HG03097 (cell line): ENCODE data around the gene COL26A1.
"Not testable (repeated sequence)": the region's sequence is repeated elsewhere in the genome, so short reads cannot be mapped to it uniquely, and the experiment has no call there.

Experiments used
- ATAC-seq: cut with Tn5 transposase; IDR thresholded peaks from one replicate; pipeline ENCODE4 v1.9.1; 2021; ENCODE audit not compliant: unreplicated experiment, low FRiP score

COL26A1 gene

DNA sequence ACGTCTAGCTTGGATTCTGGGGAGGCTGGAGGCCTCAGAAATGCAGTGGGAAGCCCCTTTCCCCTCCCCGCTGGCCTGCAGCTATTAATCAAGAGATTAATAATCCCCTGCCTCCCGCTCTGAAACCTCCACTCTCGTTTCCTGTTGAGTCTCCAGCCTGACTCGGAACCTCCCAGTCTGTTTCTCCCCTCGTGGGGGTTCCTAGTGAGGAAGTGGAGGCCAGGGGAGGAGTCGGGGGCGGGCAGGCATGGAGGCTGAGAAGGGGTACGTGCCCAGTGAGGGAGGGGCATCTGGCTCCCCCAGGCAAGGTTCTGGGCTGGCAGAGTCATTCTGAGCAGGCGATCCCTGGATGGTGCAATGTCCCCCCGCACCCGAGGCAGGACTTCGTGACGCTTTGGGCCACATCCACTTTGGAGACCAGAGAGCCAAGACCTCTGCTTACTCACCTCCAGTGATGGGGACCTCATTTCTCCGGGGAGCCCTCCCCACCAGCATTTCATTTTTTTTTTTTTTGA lies 73.6 kb downstream of the COL26A1 start:
- ATAC-seq = no peak

DNA sequence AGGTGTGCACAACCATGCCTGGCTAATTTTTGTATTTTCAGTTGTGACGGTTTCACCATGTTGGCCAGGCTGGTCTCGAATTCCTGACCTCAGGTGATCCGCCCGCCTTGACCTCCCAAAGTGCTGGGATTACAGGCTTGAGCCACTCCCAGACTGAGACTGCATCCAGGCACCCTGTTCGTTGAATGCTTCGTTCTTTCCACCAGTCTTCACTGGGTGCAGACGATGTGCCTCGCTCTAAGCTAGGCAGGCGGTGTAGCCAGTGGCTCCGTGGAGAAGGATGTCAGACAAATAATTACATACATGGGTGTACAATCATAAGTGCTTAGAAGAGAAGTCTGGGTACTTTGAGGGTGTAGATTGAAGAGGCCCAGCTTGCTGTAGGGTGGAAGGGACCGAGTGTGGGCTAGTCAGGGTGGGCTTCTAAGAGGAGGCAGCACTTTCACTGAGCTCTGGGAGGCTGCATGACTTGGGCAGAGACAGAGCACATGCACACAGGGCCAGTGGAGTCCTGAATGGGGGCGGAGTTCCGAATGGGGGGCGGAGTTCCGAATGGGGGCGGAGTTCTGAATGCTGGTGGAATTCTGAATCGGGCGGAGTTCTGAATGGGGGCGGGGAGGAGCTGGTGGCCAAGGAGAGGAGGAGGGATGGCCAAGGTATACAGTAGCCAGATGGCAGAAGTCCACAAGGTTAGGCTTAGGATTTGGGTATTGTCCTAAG lies 74.3 kb downstream of the COL26A1 start:
- ATAC-seq = no peak

DNA sequence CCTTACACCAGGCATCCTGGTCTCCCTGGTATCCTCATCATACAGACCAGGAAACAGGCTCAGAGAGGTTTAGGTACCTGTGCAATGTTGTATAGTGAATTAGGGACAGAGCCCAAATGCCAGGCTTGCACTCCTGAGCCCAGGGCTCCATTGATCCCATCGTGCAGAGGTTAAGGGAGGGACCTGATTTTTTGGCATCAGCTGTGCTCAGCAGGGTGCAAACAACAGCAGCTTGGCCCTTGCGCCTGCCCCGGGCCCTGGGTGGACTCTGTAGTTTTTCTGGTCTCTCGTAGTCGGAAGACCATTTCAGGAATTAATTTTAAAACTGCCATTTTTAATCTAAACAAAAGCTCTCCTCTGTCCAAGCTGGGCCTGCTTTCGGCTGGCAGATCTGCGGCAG lies 79.2 kb downstream of the COL26A1 start:
- ATAC-seq = no peak

DNA sequence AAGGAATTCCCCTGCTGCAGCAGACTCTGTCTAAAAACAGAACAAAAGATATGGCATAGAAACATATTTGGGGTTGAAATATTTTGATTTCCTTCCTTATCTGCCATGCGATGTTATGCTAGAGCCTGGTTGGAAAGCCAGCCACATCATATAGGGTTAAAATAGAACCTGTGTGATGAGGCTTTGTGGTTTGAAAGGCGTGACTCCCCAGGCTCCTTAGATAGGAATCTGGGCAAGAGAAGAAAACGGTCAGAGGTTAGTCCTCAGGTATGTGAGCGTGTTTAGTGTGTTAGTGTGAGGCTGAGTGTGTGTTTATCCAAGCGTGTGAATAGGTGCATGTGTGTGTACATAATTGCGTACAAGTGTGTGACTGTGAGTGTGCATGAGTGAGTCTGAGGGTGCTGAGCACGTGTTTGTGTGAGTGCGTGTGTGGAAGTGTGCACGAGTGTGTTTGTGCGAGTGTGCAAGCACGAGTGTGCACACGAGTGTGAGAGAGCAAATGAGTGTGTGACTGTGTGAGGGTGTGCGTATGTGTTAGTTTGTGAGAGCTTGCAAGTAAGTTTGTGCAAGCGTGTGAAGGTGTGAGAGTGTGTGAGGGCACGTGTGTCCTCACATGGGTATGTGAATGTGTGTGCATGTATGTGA lies 79.9 kb downstream of the COL26A1 start:
- ATAC-seq = no peak

DNA sequence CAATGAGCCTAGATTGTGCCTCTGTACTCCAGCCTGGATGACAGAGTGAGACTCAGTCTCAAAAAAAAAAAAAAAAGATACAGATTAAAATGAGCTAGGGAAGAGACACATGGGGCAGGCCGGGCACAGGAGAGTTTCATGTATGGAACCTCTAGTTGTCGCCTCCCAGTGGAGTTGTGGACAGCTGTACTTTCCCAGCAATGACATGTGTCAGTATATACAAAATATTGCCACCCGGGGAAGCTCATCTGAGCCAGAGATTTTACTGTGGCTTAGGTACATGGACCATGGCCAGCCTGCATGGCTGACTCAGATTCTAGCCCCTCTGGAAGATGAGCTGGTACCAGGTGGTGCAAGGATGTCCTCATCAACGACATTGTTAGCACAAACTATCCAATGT lies 87.4 kb downstream of the COL26A1 start:
- no peak for ATAC-seq

DNA sequence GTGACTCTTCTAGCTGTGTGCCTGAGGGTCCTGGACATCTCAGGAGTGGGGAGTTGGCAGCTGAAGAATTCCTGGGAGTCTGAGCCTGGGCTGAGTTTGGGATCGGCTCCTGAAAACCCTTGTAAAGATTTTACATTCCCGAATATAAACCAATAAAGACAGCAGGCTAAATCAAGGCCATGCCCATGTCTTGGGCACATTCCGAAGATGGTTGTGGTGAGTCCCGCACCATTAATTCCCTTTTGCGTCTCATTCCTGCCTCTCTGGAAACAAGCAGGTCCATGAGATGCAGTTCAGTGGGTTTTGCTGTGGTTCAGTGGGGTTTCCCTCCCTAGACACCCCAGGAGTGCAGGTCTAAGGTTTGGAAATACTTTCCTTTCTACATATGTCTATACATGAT lies 90.9 kb downstream of the COL26A1 start:
- ATAC-seq = no peak

DNA sequence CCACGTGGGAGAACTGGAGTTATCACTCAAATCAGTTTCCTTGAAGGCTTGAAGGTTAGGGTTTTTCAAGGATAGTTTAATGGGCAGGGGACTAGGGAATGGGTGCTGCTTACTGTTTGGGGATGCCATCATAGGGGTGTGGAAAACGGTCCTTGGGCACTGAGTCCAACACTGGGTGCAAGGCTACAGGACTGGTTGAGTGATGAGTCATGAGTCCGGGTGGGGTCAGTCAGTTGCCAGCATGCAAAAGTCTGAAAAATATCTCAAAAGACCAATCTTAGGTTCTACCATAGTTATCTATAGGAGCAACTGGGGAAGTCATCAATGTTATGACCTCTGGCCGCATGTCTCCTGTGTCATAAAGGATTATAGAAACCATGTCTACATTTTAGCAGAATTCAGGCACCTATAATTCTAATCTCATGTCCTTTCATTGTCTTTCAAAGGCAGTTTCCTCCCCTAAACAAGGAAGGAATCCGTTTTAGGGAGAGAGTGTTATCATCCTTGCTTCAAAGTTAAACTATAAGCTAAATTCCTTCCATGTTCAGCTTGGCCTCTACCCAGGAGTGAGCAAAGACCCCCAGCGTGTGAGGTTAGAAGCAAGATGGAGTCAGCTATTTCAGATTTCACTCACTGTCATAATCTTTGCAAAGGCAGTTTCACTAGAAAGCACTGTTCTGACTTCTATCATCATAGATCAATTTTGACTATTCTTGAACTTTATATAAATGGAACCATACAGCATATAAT lies 94.5 kb downstream of the COL26A1 start:
- no peak for ATAC-seq

DNA sequence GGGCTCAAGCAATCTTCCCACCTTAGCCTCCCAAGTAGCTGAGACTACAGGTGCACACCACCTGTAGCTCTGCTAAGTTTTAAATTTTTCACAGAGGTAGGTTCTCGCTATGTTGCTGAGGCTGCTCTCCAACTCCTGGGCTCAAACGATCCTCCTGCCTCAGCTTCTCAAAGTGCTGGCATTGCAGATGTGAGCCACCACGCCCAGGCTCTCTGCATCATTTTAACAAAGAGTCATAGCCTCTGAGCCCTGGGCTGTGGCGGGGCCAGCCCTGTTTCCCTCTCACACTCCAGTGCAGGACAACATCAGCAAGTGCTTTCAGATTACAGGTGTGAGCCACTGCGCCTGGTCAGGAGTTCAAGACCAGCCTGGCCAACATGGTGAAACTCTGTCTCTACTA lies 102.5 kb downstream of the COL26A1 start:
- no peak for ATAC-seq

DNA sequence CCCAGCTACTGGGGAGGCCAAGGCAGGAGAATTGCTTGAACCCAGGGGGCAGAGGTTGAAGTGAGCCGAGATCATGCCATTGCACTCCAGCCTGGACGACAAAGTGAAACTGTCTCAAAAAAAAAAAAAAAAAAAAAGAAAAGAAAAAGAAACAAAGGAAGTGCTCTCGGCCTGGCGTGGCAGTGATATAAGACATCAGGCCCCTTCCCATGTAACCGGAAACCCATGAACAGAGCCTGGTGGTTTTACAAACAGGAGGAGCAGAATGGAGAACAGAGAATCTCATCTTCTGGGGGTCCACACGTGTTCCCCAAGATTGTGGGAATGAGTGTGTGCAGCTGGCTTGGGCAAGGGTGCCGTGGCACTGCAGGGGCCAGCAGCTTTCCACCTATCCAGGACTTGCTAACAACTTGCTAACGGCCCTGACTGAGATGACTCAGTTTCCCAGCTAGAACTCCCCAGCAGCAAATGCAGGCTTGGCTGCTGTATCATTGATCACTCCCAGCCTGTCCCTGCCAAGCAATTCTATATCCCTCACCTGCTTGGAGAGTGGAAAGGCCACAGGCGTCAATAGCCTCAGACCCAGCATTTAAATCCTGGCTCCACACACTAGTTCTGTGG lies 103.0 kb downstream of the COL26A1 start:
- ATAC-seq = no peak

DNA sequence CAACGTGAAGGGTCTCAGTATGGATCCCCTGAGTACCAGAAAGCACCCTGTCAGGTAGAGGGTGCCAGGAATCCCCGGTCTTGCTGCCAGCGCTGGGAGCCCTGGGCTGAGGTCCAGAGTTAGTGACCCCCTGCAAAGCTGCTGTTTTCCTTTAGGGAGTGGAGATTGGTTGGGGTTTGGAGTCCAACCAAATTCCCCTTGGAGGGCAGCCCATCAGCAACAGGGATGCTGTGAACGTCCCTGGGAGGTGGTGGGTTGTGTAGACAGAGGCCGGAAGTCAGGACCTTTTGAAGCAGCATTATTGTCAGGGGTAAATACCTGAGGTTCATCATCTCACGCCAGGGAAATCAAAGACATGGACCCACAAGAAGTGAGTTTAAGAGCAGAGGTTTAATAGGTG lies 104.2 kb downstream of the COL26A1 start:
- ATAC-seq = no peak

DNA sequence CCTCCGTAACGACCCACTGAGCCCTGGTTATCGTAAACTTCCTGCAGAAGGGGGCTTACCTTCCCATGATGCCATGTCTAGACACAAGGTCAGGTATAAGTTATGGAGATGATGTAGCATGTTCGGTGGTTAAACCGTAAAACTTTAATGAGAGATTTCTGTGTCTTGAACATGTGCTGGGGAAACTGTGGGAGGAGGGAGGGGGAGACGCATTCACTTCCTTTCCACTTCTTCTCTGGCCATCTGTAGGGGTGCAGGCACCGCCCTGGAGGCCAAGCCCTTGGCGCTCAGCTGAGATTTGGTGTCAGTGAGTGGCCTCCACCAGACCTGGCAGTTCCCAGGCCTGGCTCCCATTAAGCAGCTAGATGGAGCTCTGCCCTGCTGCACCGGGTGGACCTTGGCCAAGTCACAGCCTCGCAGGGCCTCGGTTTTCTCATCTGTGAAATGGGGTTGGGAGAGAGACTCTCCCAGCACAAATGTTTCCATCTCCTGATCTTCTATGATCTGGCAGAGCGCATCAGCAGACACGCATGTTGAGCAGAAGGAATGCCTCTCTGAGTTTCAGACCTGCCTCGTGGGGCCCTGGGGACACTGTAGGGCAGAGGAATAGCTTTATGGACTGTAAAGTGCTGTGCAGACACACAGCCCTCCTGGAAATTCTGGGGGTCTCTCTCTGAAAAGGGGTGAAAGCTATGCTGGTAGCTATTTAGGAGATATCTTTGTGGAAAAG lies 106.0 kb downstream of the COL26A1 start:
- no peak for ATAC-seq

DNA sequence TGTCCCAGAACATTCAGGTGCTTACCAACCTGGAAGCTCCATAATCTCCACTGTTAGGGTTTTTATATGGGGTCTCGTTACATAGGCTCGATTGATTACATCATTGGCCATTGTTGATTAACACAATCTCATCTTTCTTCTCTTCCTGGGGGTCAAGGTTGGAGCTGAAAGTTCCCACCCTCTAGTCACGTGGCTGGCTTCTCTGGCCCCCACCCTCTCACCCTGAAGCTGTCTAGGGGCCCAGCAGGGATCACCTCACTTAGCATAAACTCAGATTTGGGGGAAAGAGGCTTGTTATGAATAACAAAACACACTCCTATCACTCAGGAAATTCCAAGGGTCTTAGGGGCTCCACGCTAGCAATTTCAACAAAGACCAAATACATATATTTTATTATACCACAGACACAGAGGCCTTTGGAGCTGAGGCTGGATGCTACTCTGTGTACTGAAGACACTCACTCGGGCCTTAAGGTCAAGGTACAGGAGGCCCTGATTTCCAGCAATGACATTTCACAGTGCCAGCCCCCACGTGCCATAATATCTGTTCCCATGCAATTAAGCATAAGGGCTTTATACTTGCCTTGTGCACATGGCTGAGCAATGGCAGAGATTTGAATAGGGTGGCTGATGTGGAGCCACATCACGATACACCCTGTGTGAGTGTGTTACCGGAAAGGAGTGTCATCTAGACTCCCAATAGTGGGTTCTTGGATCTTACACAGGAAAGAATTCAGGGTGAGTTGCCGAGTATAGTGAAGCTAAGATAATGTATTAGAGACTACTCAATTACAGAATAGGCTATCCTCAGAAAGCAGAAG lies 108.2 kb downstream of the COL26A1 start:
- ATAC-seq = no peak

DNA sequence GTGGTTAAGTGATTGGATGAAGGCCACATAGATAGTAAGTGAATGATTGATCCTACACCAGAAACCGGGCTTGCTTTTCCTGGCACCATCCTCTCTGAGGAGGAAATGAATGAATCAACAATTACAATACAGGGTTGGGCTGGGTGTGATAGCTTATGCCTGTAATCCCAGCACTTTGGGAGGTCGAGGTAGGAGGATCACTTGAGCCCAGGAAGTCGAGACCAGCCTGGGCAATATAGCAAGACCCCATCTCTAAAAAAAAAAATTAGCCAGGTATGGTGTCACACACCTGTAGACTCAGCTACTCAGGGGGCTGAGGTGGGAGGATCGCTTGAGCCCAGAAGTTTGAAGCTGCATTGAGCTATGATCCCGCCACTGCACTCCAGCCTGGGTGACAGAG lies 111.5 kb downstream of the COL26A1 start:
- no peak for ATAC-seq

DNA sequence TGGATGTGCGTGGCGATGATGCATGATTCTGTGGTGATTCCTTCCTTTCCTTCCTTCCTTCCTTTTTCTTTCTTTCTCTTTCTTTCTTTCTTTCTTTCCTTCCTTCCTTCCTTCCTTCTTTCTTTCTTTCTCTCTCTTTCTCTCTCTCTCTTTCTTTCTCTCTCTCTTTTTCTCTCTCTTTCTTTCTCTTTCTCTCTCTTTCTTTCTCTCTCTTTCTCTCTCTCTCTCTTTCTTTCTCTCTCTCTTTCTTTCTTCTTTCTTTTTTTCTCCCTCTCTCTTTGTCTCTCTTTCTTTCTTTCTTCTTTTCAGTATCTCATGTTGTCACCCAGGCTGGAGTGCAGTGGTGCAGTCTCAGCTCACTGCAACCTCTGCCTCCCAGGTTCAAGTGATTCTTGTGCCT lies 113.0 kb downstream of the COL26A1 start:
- not testable (repeated sequence) for ATAC-seq

DNA sequence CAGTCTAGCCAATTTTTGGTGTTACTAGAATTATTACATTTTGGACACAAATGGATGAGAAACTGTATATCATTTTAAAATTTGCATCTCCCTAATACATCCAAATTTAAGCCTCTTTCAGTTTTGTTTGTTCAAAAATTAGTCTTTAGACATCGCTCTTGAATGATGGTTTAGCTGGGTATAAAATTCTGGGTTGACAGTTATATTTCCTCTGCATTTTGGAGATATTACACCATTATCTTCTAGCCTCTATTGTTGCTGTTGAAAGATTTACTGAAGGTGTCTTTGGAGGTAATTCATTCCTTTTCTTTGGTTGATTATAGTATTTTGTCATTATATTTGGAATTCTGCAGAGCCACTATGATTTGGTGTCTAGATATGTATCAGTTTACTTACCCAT lies 116.5 kb downstream of the COL26A1 start:
- no peak for ATAC-seq

DNA sequence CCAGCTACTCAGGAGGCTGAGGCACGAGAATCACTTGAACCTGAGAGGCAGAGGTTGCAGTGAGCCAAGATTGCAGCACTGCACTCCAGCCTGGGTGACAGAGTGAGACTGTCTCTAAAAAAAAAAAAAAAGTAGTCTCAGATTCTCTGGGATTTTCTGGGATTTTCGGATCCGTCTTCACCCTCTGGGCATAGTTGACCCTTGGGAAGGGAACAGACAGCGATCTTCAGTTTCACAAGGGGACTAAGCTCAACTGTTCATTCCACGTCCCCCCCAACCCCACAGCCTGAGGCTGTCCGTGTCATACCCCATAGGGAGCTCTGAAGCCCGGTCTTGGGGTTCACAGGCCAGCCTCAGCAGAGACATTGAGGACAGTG lies 123.4 kb downstream of the COL26A1 start:
- ATAC-seq = not testable (repeated sequence)

DNA sequence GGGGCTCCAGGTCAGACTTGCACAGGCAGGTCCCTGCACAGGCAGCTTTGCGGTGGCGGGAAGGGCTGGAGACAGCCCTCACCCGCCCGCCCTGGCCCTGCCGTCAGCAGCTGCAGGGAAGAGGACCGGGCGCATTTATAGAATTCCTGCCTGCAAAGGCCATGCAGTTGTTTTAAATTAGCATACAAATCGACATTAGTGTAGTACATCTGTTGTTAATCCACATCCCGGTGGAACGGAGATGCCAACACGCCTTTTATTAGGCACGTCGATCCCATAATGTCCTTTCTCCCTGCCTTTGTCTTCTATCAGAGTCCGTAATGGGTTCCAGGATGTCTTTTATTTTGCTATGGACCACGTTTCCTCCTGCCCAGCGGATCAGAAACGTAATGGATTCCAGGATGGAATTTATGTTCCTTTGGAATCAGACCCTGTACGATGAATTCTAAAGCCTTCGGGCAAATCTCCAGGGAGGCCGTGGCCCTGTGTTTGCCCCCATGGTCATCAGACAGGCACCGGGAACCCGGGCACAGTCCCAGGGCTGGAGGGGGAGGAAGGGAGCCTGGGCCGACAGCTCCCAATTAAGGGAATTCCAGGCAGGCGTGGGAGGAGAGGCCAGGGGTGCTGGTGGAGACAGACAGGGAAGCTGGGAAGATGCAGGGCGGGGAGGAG lies 123.9 kb downstream of the COL26A1 start:
- ATAC-seq = no peak

DNA sequence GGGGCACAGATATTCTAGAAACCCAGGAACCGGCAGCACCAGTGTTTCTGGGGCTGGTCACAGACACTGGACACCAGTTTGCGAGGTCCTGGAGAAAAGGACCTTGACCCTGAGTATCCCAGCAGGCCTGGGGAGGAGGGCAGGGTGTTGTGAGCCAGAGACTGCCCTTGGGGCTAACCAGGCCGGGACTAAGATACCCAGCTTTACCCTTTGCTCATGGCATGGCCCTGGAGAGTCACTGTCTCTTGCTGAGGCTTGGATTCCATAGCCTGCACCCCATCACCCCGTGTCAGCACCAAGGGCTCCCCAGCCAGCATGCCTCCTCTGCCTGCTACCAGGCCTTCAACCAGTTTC lies 124.4 kb downstream of the COL26A1 start:
- no peak for ATAC-seq

DNA sequence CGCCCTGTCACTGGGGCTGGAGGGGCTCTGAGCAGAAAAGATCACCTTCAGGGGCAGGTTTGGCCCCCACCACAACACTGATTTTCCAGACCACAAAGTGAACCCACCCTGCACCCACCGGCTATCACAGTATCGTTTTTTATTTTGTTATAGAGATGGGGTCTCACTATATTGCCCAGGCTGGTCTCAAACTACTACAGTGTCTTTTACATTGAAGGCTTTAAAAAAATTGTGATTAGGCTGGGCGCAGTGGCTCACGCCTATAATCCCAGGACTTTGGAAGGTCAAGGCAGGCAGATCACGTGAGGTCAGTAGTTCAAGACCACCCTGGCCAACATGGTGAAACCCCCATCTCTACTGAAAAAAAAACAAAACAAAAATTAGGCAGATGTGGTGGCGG lies 125.1 kb downstream of the COL26A1 start:
- no peak for ATAC-seq
